HG03439 (cell line): ENCODE data around the gene SULT1E1.

Source experiments
- ATAC-seq: cut with Tn5 transposase; IDR thresholded peaks from one replicate; pipeline ENCODE4 v1.9.1; 2021; ENCODE audit warnings: mild to moderate bottlenecking, moderate library complexity; ENCODE audit not compliant: unreplicated experiment

The SULT1E1 gene

GRCh38 chr4:69860052-69860451 lies at the start of gene SULT1E1:
Gene SULT1E1, minus strand, starts transcription at chr4:69860145. Its CDS starts 2,501 bp downstream, at chr4:69857644.
- ATAC-seq: no peak

GRCh38 chr4:69909195-69909594 lies 49.2 kb upstream of the SULT1E1 start:
- no peak for ATAC-seq

- no peak for ATAC-seq
These were observed 47.2 kb upstream of the SULT1E1 start for GRCh38 chr4:69907151-69907550.

GRCh38 chr4:69896530-69897116 lies 36.7 kb upstream of the SULT1E1 start:
- ATAC-seq: no peak

GRCh38 chr4:69894721-69895120 lies 34.8 kb upstream of the SULT1E1 start:
- ATAC-seq: no peak

GRCh38 chr4:69894186-69894585 lies 34.2 kb upstream of the SULT1E1 start:
- no peak for ATAC-seq

- ATAC-seq: no peak
These were observed 28.4 kb upstream of the SULT1E1 start for GRCh38 chr4:69888336-69888735.

- ATAC-seq: no peak
These were observed 22.2 kb upstream of the SULT1E1 start for GRCh38 chr4:69882150-69882549.

- ATAC-seq: no peak
These were observed 21.3 kb upstream of the SULT1E1 start for GRCh38 chr4:69881173-69881773.

- no peak for ATAC-seq
These were observed 18.3 kb upstream of the SULT1E1 start for GRCh38 chr4:69878250-69878649.

- no peak for ATAC-seq
These were observed 17.5 kb upstream of the SULT1E1 start for GRCh38 chr4:69877453-69877852.

- no peak for ATAC-seq
These were observed 16.1 kb upstream of the SULT1E1 start for GRCh38 chr4:69876071-69876470.

- no peak for ATAC-seq
These were observed 15.6 kb upstream of the SULT1E1 start for GRCh38 chr4:69875576-69875975.

GRCh38 chr4:69874507-69874906 lies 14.6 kb upstream of the SULT1E1 start:
- ATAC-seq: no peak

- ATAC-seq: no peak
These were observed 1.8 kb upstream of the SULT1E1 start for GRCh38 chr4:69861756-69862155.

- no peak for ATAC-seq
These were observed 765 bp upstream of the SULT1E1 start for GRCh38 chr4:69860521-69861298.

- ATAC-seq: no peak
These were observed 732 bp downstream of the SULT1E1 start for GRCh38 chr4:69859140-69859685.

GRCh38 chr4:69858690-69859089 lies 1.3 kb downstream of the SULT1E1 start:
- ATAC-seq: no peak

- no peak for ATAC-seq
These were observed 4.1 kb downstream of the SULT1E1 start for GRCh38 chr4:69855822-69856221.

- peak; percentile 83 for ATAC-seq
These were observed 10.0 kb downstream of the SULT1E1 start for GRCh38 chr4:69849969-69850368.

- no peak for ATAC-seq
These were observed 10.6 kb downstream of the SULT1E1 start for GRCh38 chr4:69849297-69849696.

- ATAC-seq: no peak
These were observed 11.9 kb downstream of the SULT1E1 start for GRCh38 chr4:69848028-69848427.
